CD14-positive monocyte (primary cell): ENCODE results near the gene FRMPD2. TPM values are rescaled to one million over a fixed set of nuclear protein-coding genes. Genes with fewer than 3 reads are reported as not detected.
"Not testable (repeated sequence)": the region's sequence is repeated elsewhere in the genome, so short reads cannot be mapped to it uniquely, and the experiment has no call there.

ENCODE experiments used
- DNase-seq, 3 donors: peaks; one replicate each; pipeline ENCODE4 v3.0.0-alpha.2; 2011 to 2022
- H2AFZ ChIP-seq: 2 replicates; pipeline ENCODE4 v1.6.0; 2012; ENCODE audit warnings: mild to moderate bottlenecking, low read depth, low read length, inconsistent platforms; ENCODE audit not compliant: insufficient read depth, poor library complexity, severe bottlenecking
- H3K27ac ChIP-seq, 2 donors: 1 replicate in 1 of 2; 2 replicates in 1 of 2; pipeline ENCODE4 v1.5.1; 2012 to 2013; ENCODE audit warnings: low read length in 2 of 2, control low read depth in 1 of 2, inconsistent platforms in 1 of 2, low read depth in 1 of 2, mild to moderate bottlenecking in 1 of 2
- H3K27me3 ChIP-seq, 2 donors: one replicate each; pipeline versions ENCODE4 v1.6.0 to v1.6.1; 2011 to 2013; ENCODE audit warnings: low read length in 2 of 2; ENCODE audit not compliant: control insufficient read depth in 2 of 2, insufficient read depth in 2 of 2
- H3K36me3 ChIP-seq, 2 donors: replicated peaks in 1 of 2; 1 replicate in 1 of 2; 2 replicates in 1 of 2; pipeline versions ENCODE4 v1.5.1 to v1.6.1; 2012 to 2013; ENCODE audit warnings: low read length in 2 of 2, control low read depth in 1 of 2, inconsistent platforms in 1 of 2, mild to moderate bottlenecking in 1 of 2; ENCODE audit not compliant: insufficient read depth in 2 of 2, control insufficient read depth in 1 of 2
- H3K4me1 ChIP-seq, 2 donors: 1 replicate in 1 of 2; 2 replicates in 1 of 2; pipeline versions ENCODE4 v1.5.1 to v1.6.1; 2012 to 2013; ENCODE audit warnings: low read length in 2 of 2, control low read depth in 1 of 2, inconsistent platforms in 1 of 2, mild to moderate bottlenecking in 1 of 2, moderate library complexity in 1 of 2; ENCODE audit not compliant: insufficient read depth in 2 of 2, control insufficient read depth in 1 of 2
- H3K4me2 ChIP-seq: replicated peaks from 2 replicates; pipeline ENCODE3; 2012; ENCODE audit warnings: low read length, moderate library complexity, mild to moderate bottlenecking; ENCODE audit not compliant: poor library complexity, severe bottlenecking; ENCODE audit errors: extremely low read depth
- H3K4me3 ChIP-seq, 3 experiments: fragments of 200-600 bp in 1 of 3; sonication (generic) in 1 of 3; replicated peaks in 1 of 3; 1 replicate in 2 of 3; 2 replicates in 1 of 3; pipeline ENCODE4 v1.5.1; 2011 to 2013; ENCODE audit warnings: low read length in 3 of 3, mild to moderate bottlenecking in 3 of 3, control low read depth in 2 of 3, low read depth in 2 of 3, inconsistent platforms in 1 of 3, moderate library complexity in 1 of 3
- H3K79me2 ChIP-seq: 2 replicates; pipeline ENCODE4 v1.6.0; 2012; ENCODE audit warnings: mild to moderate bottlenecking, control low read depth, inconsistent platforms, low read length, moderate library complexity; ENCODE audit not compliant: insufficient read depth
- H3K9ac ChIP-seq: 2 replicates; pipeline ENCODE4 v1.6.0; 2017; ENCODE audit warnings: low read length, mild to moderate bottlenecking; ENCODE audit not compliant: insufficient read depth, poor library complexity, severe bottlenecking
- H3K9me3 ChIP-seq, 2 donors: replicated peaks in 1 of 2; 1 replicate in 1 of 2; 2 replicates in 1 of 2; pipeline versions ENCODE4 v1.5.1 to v1.6.1; 2012 to 2013; ENCODE audit warnings: low read length in 2 of 2, control low read depth in 1 of 2; ENCODE audit not compliant: control insufficient read depth in 1 of 2, insufficient read depth in 1 of 2
- H4K20me1 ChIP-seq: 2 replicates; pipeline ENCODE4 v1.6.0; 2012; ENCODE audit warnings: mild to moderate bottlenecking, low read length, control low read depth, moderate library complexity; ENCODE audit not compliant: insufficient read depth
- H3K27ac Mint-ChIP-seq, 7 donors: one replicate each; pipeline ENCODE4 v1.8.0; 2020; ENCODE audit warnings: mild to moderate bottlenecking in 7 of 7, mixed read lengths in 7 of 7, moderate library complexity in 6 of 7, inconsistent platforms in 2 of 7
- H3K27me3 Mint-ChIP-seq, 3 donors: one replicate each; pipeline ENCODE4 v1.8.0; 2021 to 2022; ENCODE audit warnings: low read depth in 3 of 3, mild to moderate bottlenecking in 3 of 3, mixed read lengths in 3 of 3, moderate library complexity in 3 of 3, inconsistent platforms in 1 of 3
- H3K36me3 Mint-ChIP-seq, 2 donors: one replicate each; pipeline ENCODE4 v1.8.0; 2020; ENCODE audit warnings: mixed read lengths in 2 of 2, inconsistent platforms in 1 of 2, mild to moderate bottlenecking in 1 of 2
- H3K4me1 Mint-ChIP-seq: one replicate; pipeline ENCODE4 v1.8.0; 2020; ENCODE audit warnings: mild to moderate bottlenecking, mixed read lengths
- H3K4me3 Mint-ChIP-seq, 2 donors: one replicate each; pipeline ENCODE4 v1.8.0; 2020; ENCODE audit warnings: mild to moderate bottlenecking in 2 of 2, mixed read lengths in 2 of 2, moderate library complexity in 1 of 2
- H3K9me3 Mint-ChIP-seq, 7 donors: one replicate each; pipeline ENCODE4 v1.8.0; 2020 to 2022; ENCODE audit warnings: mixed read lengths in 7 of 7, mild to moderate bottlenecking in 6 of 7, moderate library complexity in 6 of 7, inconsistent platforms in 2 of 7
- WGBS: methylation state at CpG from one replicate; pipeline ENCODE4 v1.1.5; 2013; ENCODE audit warnings: missing lambda C conversion rate; ENCODE audit not compliant: insufficient coverage; 5-methylcytosine and 5-hydroxymethylcytosine counted together
- intact Hi-C, 2 donors: fragments of 100-400 bp; cut with micrococcal nuclease; formaldehyde crosslinking; loops; one replicate each; pipeline versions ENCODE4 v1.15.0 to v1.15.1; 2023
- polyA plus RNA-seq, 3 donors: library from polyadenylated mRNA; depleted of rRNA in 1 of 3; unstranded in 2 of 3; stranded (reverse) in 1 of 3; fragments of 300-500 nt in 2 of 3; fragments of >200 nt in 1 of 3; fragmentation: Illumina TruSeq in 2 of 3; gene quantifications; 1 replicate in 2 of 3; 2 replicates in 1 of 3; pipeline ENCODE4 v1.2.3, GENCODE V29; 2012 to 2021

The FRMPD2 gene
- polyA plus RNA-seq, 3 donors, result not detected

DNA sequence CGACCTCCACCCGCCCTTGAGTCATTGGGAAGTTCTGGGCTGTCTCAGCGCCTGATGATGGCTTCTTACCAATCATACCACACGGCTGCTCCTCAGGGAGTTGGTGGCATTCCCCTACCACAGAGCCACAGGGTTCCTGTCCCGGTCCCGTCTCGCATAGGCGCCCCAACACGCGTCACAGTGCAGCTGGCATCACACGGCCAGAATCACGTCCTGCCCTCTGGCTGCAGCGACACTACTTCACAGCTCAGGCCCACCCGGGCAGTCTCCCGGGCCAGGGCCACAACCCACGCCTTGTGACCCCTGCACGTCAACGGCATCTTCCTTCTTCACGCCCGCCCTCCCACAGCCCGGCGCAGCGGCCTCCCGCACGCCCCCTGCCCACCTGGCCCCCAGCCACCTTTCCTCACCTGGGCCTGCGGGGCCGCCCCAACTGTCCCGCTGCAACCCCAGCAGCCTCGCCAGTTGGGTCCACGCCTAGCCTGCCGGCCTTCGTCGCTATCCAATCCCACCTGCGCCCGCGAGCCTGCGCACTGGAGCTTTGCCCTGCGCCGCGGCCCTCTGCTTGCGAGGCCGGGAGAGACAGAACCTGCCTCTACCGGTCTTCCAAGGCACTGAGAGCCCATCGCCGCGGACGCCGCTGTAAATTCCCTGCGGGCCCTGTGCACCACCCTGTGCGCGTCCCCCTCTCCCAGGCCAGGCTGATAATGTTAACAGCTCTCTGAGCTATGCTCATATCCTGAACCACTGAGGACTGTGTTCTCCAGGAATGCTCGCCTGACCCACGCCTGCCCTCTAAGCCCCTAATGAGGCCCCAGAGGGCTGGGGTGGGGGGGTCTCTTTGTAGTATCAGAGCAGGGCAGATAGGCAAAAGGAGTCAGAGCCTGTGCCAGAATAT lies 134.3 kb downstream of the FRMPD2 start:
- intact Hi-C loops, H3K4me1 Mint-ChIP-seq, H3K4me2 ChIP-seq, H3K36me3 ChIP-seq, H3K9ac ChIP-seq, H2AFZ ChIP-seq, DNase-seq, H3K27ac Mint-ChIP-seq, H3K4me3 Mint-ChIP-seq, H4K20me1 ChIP-seq, H3K4me3 ChIP-seq, H3K27me3 ChIP-seq, H3K9me3 ChIP-seq, H3K27me3 Mint-ChIP-seq, H3K9me3 Mint-ChIP-seq, H3K79me2 ChIP-seq, H3K36me3 Mint-ChIP-seq, H3K4me1 ChIP-seq, H3K27ac ChIP-seq: not testable (repeated sequence)
- no CpG with 5 or more reads among the region's 53 CpGs for WGBS

DNA sequence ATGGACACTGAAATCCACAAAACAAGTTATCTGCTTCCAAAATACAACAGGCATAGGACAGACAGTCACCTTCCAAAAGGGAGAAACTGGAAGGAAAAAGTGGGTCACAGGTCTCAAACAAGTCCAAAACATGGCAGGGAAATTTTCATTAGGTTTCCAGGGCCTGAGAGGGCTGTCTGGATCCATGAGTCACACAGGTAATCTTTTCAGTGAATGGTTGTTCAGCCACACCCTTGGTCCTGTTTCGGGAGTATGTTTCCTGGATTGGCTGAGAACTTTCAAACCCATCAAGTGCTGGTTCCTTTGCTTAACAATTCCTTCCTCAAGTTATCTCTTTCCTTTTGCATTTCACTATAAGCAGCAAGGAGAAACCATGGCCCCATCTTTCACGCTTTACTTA lies 145.5 kb downstream of the FRMPD2 start:
- intact Hi-C loops, H3K27me3 Mint-ChIP-seq, H3K4me3 Mint-ChIP-seq, H3K27me3 ChIP-seq, H3K36me3 ChIP-seq, H3K9me3 Mint-ChIP-seq, H3K9me3 ChIP-seq, H3K9ac ChIP-seq, H4K20me1 ChIP-seq, H3K79me2 ChIP-seq, DNase-seq, H3K4me1 Mint-ChIP-seq, H3K4me3 ChIP-seq, H2AFZ ChIP-seq, H3K4me1 ChIP-seq, H3K36me3 Mint-ChIP-seq, H3K27ac ChIP-seq, H3K27ac Mint-ChIP-seq, H3K4me2 ChIP-seq: not testable (repeated sequence)
- WGBS, result no CpG with 5 or more reads among the region's 2 CpGs

DNA sequence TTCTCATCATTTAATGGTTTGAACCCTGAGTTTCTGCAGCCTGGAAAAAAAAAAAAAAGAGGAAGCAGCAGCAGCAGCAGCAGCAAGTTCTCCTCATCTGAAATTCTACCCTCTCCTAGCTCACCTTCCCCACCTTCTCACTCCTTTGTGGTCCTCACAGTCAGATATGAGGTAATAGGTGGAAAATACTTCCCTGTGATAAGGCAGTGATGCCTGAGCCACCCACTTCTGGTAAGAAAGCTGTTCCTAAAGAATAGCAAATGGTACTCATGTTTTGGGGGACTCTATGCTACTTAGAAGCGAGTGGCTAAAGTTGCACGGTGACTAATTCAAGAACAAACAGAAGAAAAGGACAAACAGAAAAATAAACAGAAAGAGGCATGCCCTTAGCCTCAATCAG lies 148.2 kb downstream of the FRMPD2 start:
- H3K27me3 ChIP-seq, H3K27ac Mint-ChIP-seq, H3K36me3 ChIP-seq, H3K4me3 ChIP-seq, H3K4me1 ChIP-seq, H3K36me3 Mint-ChIP-seq, H3K4me3 Mint-ChIP-seq, H3K79me2 ChIP-seq, H4K20me1 ChIP-seq, intact Hi-C loops, H3K27ac ChIP-seq, H3K9me3 ChIP-seq, DNase-seq, H3K9me3 Mint-ChIP-seq, H3K4me2 ChIP-seq, H3K4me1 Mint-ChIP-seq, H3K9ac ChIP-seq, H2AFZ ChIP-seq, H3K27me3 Mint-ChIP-seq: not testable (repeated sequence)
- WGBS, result no CpG with 5 or more reads among the region's 2 CpGs

DNA sequence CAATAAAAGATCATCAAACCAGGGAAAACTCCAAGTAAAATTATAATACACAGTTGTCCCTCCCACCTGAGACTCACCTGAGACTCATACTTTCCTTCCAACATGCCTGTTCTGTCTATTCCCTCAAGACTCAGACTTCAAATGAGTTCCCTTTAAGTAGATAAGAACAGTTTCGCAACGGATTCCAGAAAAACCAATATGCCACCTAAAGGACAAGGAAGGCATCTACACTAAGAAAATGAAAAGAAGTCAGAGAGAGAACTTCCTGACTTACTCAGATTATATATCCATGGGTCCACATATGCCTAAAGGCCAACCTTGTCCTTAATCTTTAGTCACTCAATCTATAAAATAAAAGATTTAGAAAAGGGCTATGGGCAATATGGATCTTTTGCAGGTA lies 148.9 kb downstream of the FRMPD2 start:
- H3K27me3 ChIP-seq, H3K9ac ChIP-seq, H4K20me1 ChIP-seq, H3K4me1 ChIP-seq, H3K36me3 Mint-ChIP-seq, H3K4me3 ChIP-seq, H3K27ac ChIP-seq, H3K4me3 Mint-ChIP-seq, H2AFZ ChIP-seq, H3K4me2 ChIP-seq, intact Hi-C loops, H3K9me3 ChIP-seq, DNase-seq, H3K27me3 Mint-ChIP-seq, H3K36me3 ChIP-seq, H3K27ac Mint-ChIP-seq, H3K9me3 Mint-ChIP-seq, H3K4me1 Mint-ChIP-seq, H3K79me2 ChIP-seq: not testable (repeated sequence)
- WGBS, result no CpG with 5 or more reads among the region's 2 CpGs
